ENCODE results near the gene KLHL4.

The KLHL4 gene

GRCh38 chrX:87528487-87528886, 10.9 kb downstream of the KLHL4 start:
- H3K4me1 ChIP-seq (ENCODE audit: control insufficient read depth, insufficient read depth, low read length), result no peaks in the 10 kb centered on the region
- H3K27ac ChIP-seq (ENCODE audit: insufficient read depth, low read depth, low read length, poor library complexity, severe bottlenecking), result no peak overlapping the region
- H3K4me3 ChIP-seq (ENCODE audit: insufficient read depth, low read depth, low read length), result no peak overlapping the region
- no peaks in the 10 kb centered on the region for H3K36me3 ChIP-seq (ENCODE audit: control insufficient read depth, insufficient read depth, low read length)
- H3K9me3 ChIP-seq (ENCODE audit: control insufficient read depth, low read length), result no peaks in the 10 kb centered on the region
- no peaks in the 10 kb centered on the region for H3K27me3 ChIP-seq (ENCODE audit: control insufficient read depth, insufficient read depth, low read length, poor library complexity, severe bottlenecking)
- WGBS, 2 experiments, result 90 to 94% methylated on average over 8 to 10 of the region's 10 CpGs

GRCh38 chrX:87571964-87572363, 54.4 kb downstream of the KLHL4 start:
- Histone ChIP-seq H3K27me3 (ENCODE audit: control insufficient read depth, insufficient read depth, low read length, poor library complexity, severe bottlenecking) (no peaks in the 10 kb centered on the region), H3K4me3 (ENCODE audit: insufficient read depth, low read depth, low read length) (no peak overlapping the region), H3K36me3 (ENCODE audit: control insufficient read depth, insufficient read depth, low read length) (no peaks in the 10 kb centered on the region), H3K9me3 (ENCODE audit: control insufficient read depth, low read length) (no peaks in the 10 kb centered on the region), H3K4me1 (ENCODE audit: control insufficient read depth, insufficient read depth, low read length) (no peaks in the 10 kb centered on the region), H3K27ac (ENCODE audit: insufficient read depth, low read depth, low read length, poor library complexity, severe bottlenecking) (no peak overlapping the region)
- WGBS, 2 experiments, result no CpG with 5 or more reads among the region's 1 CpG

- H3K4me1 ChIP-seq (ENCODE audit: control insufficient read depth, insufficient read depth, low read length), result no peaks in the 10 kb centered on the region
- H3K4me3 ChIP-seq (ENCODE audit: insufficient read depth, low read depth, low read length), result no peak overlapping the region
- no peak overlapping the region for H3K27ac ChIP-seq (ENCODE audit: insufficient read depth, low read depth, low read length, poor library complexity, severe bottlenecking)
- 87 to 100% methylated on average over 2 of the region's 3 CpGs for WGBS, 2 experiments
- no peaks in the 10 kb centered on the region for H3K27me3 ChIP-seq (ENCODE audit: control insufficient read depth, insufficient read depth, low read length, poor library complexity, severe bottlenecking)
- H3K9me3 ChIP-seq (ENCODE audit: control insufficient read depth, low read length), result no peaks in the 10 kb centered on the region
- no peaks in the 10 kb centered on the region for H3K36me3 ChIP-seq (ENCODE audit: control insufficient read depth, insufficient read depth, low read length)
These were observed 55.3 kb downstream of the KLHL4 start for GRCh38 chrX:87572901-87573300.

- Histone ChIP-seq H3K36me3 (ENCODE audit: control insufficient read depth, insufficient read depth, low read length) (no peaks in the 10 kb centered on the region), H3K27ac (ENCODE audit: insufficient read depth, low read depth, low read length, poor library complexity, severe bottlenecking) (no peak overlapping the region), H3K4me3 (ENCODE audit: insufficient read depth, low read depth, low read length) (no peak overlapping the region), H3K9me3 (ENCODE audit: control insufficient read depth, low read length) (no peaks in the 10 kb centered on the region), H3K4me1 (ENCODE audit: control insufficient read depth, insufficient read depth, low read length) (no peaks in the 10 kb centered on the region), H3K27me3 (ENCODE audit: control insufficient read depth, insufficient read depth, low read length, poor library complexity, severe bottlenecking) (no peaks in the 10 kb centered on the region)
- WGBS, 2 experiments, result no CpG with 5 or more reads among the region's 1 CpG
These were observed 61.4 kb downstream of the KLHL4 start for GRCh38 chrX:87578978-87579377.

GRCh38 chrX:87580862-87581261, 63.3 kb downstream of the KLHL4 start:
- no peaks in the 10 kb centered on the region for H3K4me1 ChIP-seq (ENCODE audit: control insufficient read depth, insufficient read depth, low read length)
- no peaks in the 10 kb centered on the region for H3K36me3 ChIP-seq (ENCODE audit: control insufficient read depth, insufficient read depth, low read length)
- H3K27me3 ChIP-seq (ENCODE audit: control insufficient read depth, insufficient read depth, low read length, poor library complexity, severe bottlenecking), result no peaks in the 10 kb centered on the region
- 78 to 100% methylated on average over 2 of the region's 2 CpGs for WGBS, 2 experiments
- no peak overlapping the region for H3K27ac ChIP-seq (ENCODE audit: insufficient read depth, low read depth, low read length, poor library complexity, severe bottlenecking)
- H3K4me3 ChIP-seq (ENCODE audit: insufficient read depth, low read depth, low read length), result no peak overlapping the region
- H3K9me3 ChIP-seq (ENCODE audit: control insufficient read depth, low read length), result no peaks in the 10 kb centered on the region

GRCh38 chrX:87582453-87582852, 64.9 kb downstream of the KLHL4 start:
- H3K36me3 ChIP-seq (ENCODE audit: control insufficient read depth, insufficient read depth, low read length), result no peaks in the 10 kb centered on the region
- H3K27ac ChIP-seq (ENCODE audit: insufficient read depth, low read depth, low read length, poor library complexity, severe bottlenecking), result no peak overlapping the region
- no peaks in the 10 kb centered on the region for H3K27me3 ChIP-seq (ENCODE audit: control insufficient read depth, insufficient read depth, low read length, poor library complexity, severe bottlenecking)
- no peaks in the 10 kb centered on the region for H3K9me3 ChIP-seq (ENCODE audit: control insufficient read depth, low read length)
- WGBS, 2 experiments, result 96% methylated on average over 6 of the region's 6 CpGs
- no peak overlapping the region for H3K4me3 ChIP-seq (ENCODE audit: insufficient read depth, low read depth, low read length)
- H3K4me1 ChIP-seq (ENCODE audit: control insufficient read depth, insufficient read depth, low read length), result no peaks in the 10 kb centered on the region

- H3K27me3 ChIP-seq (ENCODE audit: control insufficient read depth, insufficient read depth, low read length, poor library complexity, severe bottlenecking), result no peaks in the 10 kb centered on the region
- H3K9me3 ChIP-seq (ENCODE audit: control insufficient read depth, low read length), result no peaks in the 10 kb centered on the region
- no peak overlapping the region for H3K4me3 ChIP-seq (ENCODE audit: insufficient read depth, low read depth, low read length)
- WGBS, 2 experiments, result 94 to 100% methylated on average over 1 of the region's 1 CpG
- H3K4me1 ChIP-seq (ENCODE audit: control insufficient read depth, insufficient read depth, low read length), result no peaks in the 10 kb centered on the region
- no peak overlapping the region for H3K27ac ChIP-seq (ENCODE audit: insufficient read depth, low read depth, low read length, poor library complexity, severe bottlenecking)
- H3K36me3 ChIP-seq (ENCODE audit: control insufficient read depth, insufficient read depth, low read length), result no peaks in the 10 kb centered on the region
These were observed 66.1 kb downstream of the KLHL4 start for GRCh38 chrX:87583679-87584078.

- Histone ChIP-seq H3K27me3 (ENCODE audit: control insufficient read depth, insufficient read depth, low read length, poor library complexity, severe bottlenecking) (no peaks in the 10 kb centered on the region), H3K27ac (ENCODE audit: insufficient read depth, low read depth, low read length, poor library complexity, severe bottlenecking) (no peak overlapping the region), H3K4me1 (ENCODE audit: control insufficient read depth, insufficient read depth, low read length) (no peaks in the 10 kb centered on the region), H3K4me3 (ENCODE audit: insufficient read depth, low read depth, low read length) (no peak overlapping the region), H3K9me3 (ENCODE audit: control insufficient read depth, low read length) (no peaks in the 10 kb centered on the region), H3K36me3 (ENCODE audit: control insufficient read depth, insufficient read depth, low read length) (no peaks in the 10 kb centered on the region)
- WGBS, 2 experiments, result 100% methylated on average over 1 of the region's 2 CpGs
These were observed 98.8 kb downstream of the KLHL4 start for GRCh38 chrX:87616371-87616770.

GRCh38 chrX:87621697-87622096, 104.1 kb downstream of the KLHL4 start:
- H3K27ac ChIP-seq (ENCODE audit: insufficient read depth, low read depth, low read length, poor library complexity, severe bottlenecking), result no peak overlapping the region
- H3K4me1 ChIP-seq (ENCODE audit: control insufficient read depth, insufficient read depth, low read length), result no peaks in the 10 kb centered on the region
- H3K36me3 ChIP-seq (ENCODE audit: control insufficient read depth, insufficient read depth, low read length), result no peaks in the 10 kb centered on the region
- H3K4me3 ChIP-seq (ENCODE audit: insufficient read depth, low read depth, low read length), result no peak overlapping the region
- H3K27me3 ChIP-seq (ENCODE audit: control insufficient read depth, insufficient read depth, low read length, poor library complexity, severe bottlenecking), result no peaks in the 10 kb centered on the region
- H3K9me3 ChIP-seq (ENCODE audit: control insufficient read depth, low read length), result no peaks in the 10 kb centered on the region
- 94 to 96% methylated on average over 2 of the region's 2 CpGs for WGBS, 2 experiments

GRCh38 chrX:87626996-87627395, 109.4 kb downstream of the KLHL4 start:
- H3K36me3 ChIP-seq (ENCODE audit: control insufficient read depth, insufficient read depth, low read length), result no peaks in the 10 kb centered on the region
- no peaks in the 10 kb centered on the region for H3K27me3 ChIP-seq (ENCODE audit: control insufficient read depth, insufficient read depth, low read length, poor library complexity, severe bottlenecking)
- H3K27ac ChIP-seq (ENCODE audit: insufficient read depth, low read depth, low read length, poor library complexity, severe bottlenecking), result no peak overlapping the region
- 87 to 89% methylated on average over 3 of the region's 3 CpGs for WGBS, 2 experiments
- H3K9me3 ChIP-seq (ENCODE audit: control insufficient read depth, low read length), result no peaks in the 10 kb centered on the region
- no peaks in the 10 kb centered on the region for H3K4me1 ChIP-seq (ENCODE audit: control insufficient read depth, insufficient read depth, low read length)
- no peak overlapping the region for H3K4me3 ChIP-seq (ENCODE audit: insufficient read depth, low read depth, low read length)

GRCh38 chrX:87634361-87634760, 116.8 kb downstream of the KLHL4 start:
- Histone ChIP-seq H3K4me1 (ENCODE audit: control insufficient read depth, insufficient read depth, low read length) (no peaks in the 10 kb centered on the region), H3K27me3 (ENCODE audit: control insufficient read depth, insufficient read depth, low read length, poor library complexity, severe bottlenecking) (no peaks in the 10 kb centered on the region), H3K4me3 (ENCODE audit: insufficient read depth, low read depth, low read length) (no peak overlapping the region), H3K36me3 (ENCODE audit: control insufficient read depth, insufficient read depth, low read length) (no peaks in the 10 kb centered on the region), H3K27ac (ENCODE audit: insufficient read depth, low read depth, low read length, poor library complexity, severe bottlenecking) (no peak overlapping the region), H3K9me3 (ENCODE audit: control insufficient read depth, low read length) (no peaks in the 10 kb centered on the region)
- WGBS, 2 experiments, result 80 to 95% methylated on average over 2 of the region's 3 CpGs

All from ectodermal cell (in vitro differentiated cells).